Occipital lobe (tissue), 2 donors: ENCODE data around the gene MEIS1. TPM values are rescaled to one million over a fixed set of nuclear protein-coding genes. Genes with fewer than 3 reads are reported as not detected.
A peak's percentile ranks its signal among the peaks of the same experiment; 100 is the strongest.

Source experiments
- DNase-seq: peaks from one replicate; lab custom pipeline; 2025; lab: John Stamatoyannopoulos, UW
- total RNA-seq: library from RNA; depleted of rRNA; stranded (reverse); fragments of >200 nt; gene quantifications from one replicate; pipeline ENCODE4 v1.2.3, GENCODE V29; 2014

The MEIS1 gene
- total RNA-seq, 1 donor from 2014 or later, result 20.7 TPM

DNA sequence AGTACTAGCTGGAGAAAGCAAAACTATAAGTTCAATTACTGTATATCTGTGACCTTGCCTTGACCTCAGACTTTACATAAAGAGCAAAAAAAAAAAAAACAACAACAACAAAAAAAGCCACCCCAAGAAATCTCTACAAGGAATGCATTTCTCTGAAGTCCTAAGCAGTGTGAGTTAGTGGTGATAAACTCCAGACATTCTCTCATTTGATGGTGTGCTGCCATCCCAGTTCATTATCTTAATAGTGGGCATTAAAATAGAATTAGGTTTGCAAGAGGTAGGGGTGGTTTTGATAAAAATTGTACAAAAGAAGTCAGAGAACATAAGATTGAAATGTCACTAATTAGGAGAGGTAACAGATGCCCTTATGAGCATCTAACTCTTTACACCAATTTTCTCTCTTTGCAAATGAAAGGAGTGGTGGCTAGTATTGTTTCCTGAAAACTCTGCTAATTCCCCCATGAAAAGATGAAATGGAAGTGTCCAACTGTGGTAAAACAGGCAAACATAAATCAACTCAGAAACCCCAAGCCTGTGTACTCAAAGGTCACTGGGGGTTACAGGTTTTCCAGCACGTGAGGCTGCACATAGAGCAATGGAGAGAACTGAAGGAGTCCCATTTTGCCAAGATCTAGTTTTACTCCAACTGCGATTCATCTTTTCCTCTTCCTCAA, 131.9 kb downstream of the MEIS1 start:
- no peak for DNase-seq

DNA sequence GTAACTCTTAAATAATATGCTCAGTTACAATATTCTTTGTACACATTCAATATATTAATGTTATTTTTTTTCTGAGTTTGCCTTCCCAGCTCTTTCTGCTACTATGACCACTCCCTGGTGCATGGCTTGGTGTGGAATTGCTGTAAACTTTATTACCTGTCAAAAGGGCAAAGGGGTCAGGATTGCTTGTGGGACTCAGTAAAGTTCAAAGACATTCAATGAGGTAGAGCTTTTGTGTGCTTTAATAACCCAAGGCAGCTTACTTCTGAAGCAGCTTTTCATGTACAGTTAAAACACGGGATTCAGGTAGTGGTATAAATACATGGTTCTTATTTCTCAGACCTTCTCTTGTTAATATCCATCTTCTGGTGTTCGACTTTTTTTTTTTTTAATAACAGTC, 132.8 kb downstream of the MEIS1 start:
- DNase-seq, result no peak

DNA sequence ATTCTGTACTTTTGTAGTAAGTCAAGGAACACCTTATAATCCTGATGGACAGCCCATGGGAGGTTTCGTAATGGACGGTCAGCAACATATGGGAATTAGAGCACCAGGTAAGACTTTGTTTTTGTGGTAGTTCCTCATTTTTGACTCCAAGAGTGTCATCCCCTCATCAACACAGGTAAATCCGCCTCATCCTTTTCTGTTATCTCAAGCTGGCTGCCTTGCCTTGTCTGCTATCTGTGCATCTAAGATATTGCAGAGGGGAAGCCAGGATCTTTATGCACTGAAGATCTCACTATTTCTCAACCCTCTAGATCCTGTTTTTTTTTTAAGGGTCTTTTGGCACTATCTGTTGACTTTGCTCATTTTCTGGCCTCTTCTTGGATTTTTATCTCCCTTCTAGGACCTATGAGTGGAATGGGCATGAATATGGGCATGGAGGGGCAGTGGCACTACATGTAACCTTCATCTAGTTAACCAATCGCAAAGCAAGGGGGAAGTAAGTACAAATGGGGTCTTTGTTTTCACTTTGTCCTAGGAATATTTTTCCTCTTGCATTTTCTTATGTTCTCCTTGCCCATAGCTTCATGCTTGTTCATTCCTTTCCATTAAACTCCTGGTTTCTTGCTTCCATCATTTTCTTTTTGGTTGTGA, 133.8 kb downstream of the MEIS1 start:
- DNase-seq, result no peak

DNA sequence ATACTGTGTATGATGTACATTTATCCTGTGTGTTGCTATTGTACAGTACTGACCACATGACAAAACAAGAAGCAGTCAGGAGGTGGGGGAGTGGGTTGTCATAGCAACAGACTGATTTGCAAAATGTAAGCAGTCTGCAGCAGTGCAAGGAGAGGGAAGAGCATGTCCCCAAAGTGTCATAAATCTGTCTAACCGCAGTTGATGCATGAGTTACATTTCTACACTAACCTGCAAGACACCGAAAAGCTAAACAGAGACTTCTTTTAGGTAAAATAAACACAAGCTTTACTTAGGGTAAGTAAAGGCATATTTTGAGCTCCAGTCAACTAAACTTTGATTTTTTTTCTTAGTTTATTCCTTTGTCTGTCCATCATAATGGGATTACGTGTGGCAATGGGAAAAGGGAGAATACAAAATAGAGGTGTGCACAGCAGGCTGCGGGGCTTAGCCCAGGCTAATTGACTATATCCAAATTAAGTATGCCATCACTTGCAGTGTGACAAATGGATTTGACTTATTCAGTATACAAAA, 134.5 kb downstream of the MEIS1 start:
- no peak for DNase-seq

GRCh38 chr2:66569974-66570373, 135.0 kb downstream of the MEIS1 start:
- no peak for DNase-seq

- no peak for DNase-seq
Measured at GRCh38 chr2:66570471-66570870, 135.5 kb downstream of the MEIS1 start.

DNA sequence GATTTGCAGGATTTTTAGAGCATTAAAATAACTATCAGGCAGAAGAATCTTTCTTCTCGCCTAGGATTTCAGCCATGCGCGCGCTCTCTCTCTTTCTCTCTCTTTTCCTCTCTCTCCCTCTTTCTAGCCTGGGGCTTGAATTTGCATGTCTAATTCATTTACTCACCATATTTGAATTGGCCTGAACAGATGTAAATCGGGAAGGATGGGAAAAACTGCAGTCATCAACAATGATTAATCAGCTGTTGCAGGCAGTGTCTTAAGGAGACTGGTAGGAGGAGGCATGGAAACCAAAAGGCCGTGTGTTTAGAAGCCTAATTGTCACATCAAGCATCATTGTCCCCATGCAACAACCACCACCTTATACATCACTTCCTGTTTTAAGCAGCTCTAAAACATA, 137.0 kb downstream of the MEIS1 start:
- DNase-seq, result no peak

DNA sequence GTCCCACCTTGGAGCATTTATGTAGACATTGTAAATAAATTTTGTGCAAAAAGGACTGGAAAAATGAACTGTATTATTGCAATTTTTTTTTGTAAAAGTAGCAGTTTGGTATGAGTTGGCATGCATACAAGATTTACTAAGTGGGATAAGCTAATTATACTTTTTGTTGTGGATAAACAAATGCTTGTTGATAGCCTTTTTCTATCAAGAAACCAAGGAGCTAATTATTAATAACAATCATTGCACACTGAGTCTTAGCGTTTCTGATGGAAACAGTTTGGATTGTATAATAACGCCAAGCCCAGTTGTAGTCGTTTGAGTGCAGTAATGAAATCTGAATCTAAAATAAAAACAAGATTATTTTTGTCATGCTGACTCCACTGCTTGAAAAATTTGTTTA, 137.5 kb downstream of the MEIS1 start:
- no peak for DNase-seq

DNA sequence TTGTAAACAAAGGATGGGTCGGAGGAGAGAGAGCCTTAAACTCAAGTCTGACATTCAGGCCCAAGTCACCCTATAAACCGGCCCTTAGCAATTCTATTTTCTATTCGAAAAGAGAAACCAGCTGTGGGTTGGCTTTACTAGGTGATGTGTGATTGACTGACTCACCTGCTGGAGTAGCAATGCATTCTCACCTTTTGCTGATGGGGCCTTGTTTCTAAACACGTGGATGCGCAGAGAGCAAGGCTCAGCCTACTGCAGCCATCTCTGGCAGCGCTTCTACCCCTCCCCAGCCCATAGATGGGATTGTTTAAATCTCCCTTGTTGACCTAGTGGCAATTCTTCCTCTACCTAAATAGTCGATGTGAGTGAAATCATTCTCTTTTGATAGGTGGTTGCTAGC, 138.5 kb downstream of the MEIS1 start:
- DNase-seq, result no peak

DNA sequence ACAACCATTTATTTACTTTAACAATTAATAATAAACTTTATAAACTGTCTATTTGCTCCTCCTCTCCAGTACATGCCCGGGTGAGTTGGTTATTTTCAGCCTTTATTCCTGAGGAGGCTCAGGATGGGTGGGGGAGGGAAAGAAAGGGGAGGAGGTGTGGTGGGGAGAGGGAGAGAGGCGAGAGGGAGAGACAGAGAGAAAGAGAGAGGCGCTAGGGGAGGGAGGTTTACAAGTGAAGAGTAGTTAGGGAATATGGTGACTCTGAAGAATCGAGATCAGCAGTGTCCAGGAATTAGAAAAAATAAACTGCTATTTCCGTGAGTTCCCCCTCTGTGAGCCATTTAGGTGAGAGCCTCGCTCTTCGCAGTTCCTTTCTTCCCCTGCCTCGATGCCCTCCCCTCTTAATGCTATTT, 138.9 kb downstream of the MEIS1 start:
- DNase-seq, result no peak

DNA sequence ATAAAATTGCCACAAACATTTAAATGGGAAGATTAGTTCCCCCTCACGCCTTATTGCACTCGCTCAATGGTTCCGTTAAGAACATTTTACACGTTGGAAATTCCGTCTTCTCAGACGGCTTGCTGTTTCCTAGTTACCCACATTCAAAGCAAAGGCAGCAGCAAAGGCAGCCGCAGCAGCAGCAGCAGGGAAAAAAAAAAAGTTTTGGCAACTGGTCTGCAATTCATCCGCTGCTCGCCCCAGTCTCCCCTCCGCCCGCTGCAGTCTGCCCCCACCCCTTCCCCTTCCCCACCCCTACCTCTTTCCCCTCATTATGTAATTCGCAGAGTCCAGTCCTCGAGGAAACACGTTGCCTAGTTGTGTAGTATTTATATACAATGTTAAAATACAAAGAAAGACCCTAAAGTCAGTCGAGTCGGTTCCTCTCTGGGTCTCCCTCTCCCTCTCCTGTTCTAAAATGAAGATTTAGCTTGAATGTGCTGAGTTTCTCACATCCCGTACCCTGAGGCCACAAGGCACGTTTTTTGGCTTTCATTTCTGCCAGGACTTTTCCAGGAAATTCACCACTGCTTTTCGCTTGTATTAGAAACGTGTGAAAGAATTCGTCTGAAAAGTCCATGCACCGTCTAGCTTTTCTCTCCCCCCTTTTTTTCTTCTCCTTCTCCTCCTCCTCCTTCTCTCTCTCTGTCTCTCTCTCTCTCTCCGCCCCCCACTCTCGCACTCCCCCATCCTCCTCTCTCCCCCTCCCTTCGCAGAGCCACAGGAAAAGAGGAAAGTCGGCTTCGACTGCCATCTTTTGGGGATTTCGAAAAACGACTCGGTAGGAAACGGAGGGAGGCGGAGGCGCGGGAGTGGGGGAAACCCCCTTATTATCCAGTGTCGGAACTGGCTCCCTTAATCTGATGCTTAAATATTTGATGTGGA, 140.0 kb downstream of the MEIS1 start:
- DNase-seq, result peak; percentile 9

DNA sequence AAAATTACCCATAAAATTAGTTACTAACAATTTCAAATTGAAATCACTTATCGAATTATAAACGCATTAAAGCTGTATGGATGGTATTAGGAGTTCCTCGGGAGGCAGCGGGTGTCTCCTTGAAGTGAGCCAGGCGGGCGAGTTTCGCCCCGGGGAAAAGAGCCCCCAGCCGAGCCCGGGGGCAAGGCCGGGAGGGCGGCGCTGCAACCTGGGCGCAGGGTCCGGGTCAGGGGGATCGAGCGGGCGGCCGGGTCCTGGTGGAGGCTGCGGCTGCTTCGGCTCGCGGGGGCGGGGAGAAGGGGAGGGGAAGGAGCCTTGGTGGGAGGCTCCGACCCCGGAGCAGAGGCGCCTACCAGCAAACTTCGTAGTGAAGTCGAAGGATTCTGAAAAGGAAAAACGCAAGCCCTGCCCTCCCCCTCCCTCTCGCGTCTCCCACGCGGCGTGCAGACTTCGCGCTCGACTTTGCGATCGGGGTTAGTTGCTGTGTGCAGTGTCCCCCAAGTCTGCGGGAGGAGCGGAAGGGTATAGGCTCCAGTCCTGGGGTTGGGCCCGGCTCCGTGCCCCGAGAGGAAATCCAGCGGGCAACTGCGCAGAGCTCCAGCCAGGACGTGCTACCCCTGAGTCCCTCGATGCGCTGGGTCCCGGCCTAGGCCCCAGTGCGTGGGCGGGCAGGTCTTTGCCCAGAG, 140.8 kb downstream of the MEIS1 start:
- no peak for DNase-seq

DNA sequence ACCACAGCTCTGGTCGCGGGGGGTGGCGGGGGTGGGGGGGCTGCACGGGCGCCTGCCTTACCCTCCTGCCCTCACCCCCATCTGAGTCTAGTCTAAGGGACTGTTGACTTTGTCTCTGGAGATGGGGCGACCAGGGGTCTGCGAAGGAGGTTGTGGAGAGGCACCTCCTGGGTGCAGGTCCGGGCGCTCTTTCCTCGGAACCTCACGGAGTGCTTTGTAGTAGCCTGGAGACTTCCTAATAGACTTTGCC, 141.3 kb downstream of the MEIS1 start:
- DNase-seq, result no peak

DNA sequence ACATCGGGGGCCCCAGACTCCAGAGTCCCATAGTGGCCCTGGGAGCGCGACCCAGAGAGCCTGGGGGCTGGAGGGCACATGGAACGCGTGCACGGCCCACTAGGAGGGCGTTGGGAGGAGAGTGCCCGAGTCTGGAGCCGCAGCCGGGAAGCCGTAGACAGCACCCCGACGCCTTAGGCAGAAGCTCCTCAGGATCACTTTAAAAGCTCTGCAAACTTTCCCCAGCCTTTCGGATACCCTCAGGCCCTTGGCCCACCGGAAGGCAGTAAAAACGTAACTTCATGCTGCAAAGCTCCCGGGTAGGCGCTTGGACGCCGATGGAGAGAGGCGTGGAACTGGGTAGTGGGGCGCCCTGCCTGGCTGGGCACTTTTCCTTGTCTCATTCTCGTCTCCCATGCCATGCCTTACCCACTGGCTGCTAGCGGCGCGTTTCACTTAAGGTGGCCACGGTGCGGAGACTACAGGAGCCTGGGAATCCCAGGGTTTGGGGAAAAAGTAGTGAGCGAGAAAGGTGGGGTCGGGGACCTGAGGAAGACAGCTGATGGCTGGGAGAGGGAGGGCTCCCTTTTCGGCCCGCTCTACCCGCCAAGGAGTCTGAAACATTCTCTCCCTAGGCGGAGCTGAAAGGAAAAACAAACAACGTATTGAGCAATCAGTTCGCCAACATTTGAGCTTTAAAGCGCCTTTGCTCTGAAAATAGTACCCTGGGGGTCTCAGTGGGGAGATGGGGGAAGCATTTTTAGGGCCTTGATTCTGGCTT, 141.8 kb downstream of the MEIS1 start:
- DNase-seq, result no peak

DNA sequence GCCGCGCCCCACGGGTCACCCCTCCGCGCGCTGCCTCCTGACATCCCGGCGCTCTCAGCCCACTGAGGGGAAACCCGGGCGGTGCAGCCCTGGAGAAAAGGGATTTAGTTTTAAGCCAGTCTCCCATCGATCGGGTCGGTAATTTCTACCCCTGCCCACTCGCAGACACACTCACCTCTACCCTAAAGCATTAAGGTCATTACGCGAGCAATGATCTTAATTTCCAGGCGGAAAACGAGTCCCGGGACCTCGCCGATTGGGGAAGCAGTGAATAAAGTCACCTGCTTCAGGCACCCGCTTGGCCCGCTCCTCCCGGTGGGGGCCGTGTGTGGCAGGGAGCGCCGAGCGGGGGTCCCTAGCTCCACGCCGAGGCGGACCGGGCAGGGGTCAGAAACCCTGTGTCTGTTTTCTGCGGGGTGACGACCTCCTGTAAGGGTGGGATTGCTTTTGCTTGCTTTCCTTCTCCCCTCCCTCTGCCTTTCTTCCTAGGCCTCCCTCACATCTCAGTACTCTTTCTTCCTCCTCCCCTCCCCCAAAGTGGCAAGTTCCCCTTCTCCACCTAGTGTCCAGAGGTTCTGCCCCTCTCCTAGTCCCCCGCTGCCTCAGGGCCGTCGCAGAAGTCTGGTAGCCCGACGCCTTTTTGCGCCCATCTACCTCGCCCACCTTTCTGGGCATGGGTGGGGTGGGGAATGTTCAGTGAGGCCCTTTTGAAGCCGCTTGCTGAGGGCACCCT, 142.6 kb downstream of the MEIS1 start:
- DNase-seq, result no peak

DNA sequence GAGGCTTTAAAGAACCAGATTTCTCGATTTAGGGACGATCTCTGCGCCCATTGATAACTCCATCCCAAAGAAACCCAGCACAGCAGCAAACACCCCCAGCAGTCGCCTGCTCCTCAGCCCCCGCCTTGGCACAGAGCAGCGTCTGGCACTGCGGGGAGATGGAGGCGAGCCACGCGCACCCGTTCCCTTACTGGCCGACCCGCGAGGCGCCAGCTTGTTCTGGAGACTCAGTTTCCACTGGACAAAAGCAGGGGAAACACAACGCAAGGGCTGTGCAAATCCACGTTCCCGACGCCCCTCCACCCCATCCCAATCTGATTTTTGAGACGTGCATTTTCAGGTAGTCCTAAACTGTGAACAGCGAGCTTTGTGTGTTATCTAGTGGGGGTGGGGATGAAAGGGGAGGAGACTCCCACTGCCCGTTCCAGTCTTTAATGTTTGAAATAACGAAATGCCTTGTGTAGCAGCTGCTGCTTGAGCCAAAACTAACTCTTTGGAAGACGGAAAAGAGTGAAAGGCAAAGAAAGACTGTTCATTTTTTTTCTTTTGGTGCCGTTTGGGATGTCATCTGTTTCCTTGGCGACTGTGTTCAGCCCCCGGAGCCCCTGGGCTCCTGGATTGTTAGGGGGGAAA, 143.2 kb downstream of the MEIS1 start:
- no peak for DNase-seq

DNA sequence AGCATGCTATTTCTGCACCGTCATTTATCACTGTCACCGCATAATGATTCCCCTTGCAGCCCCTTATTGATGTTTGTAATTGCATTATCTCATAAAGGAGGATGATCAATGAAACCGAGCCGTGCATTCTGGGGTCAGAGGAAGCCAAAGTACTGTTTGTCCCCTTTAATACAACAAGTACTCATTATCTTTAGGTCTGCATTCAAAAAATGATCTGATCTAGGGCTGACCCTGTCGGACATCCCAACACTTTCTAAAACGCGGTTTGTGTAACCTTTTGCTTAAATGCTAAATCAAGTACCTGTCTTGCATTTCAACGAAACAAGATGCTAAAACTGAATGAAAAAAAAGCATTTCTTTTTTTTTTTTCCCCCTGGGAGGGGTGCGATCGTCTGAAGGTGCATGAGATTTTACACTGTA, 143.8 kb downstream of the MEIS1 start:
- DNase-seq, result no peak

- no peak for DNase-seq
Measured at GRCh38 chr2:66579186-66580126, 144.5 kb downstream of the MEIS1 start.
